DND-41 (cell line): ENCODE data around the gene NF2.

Experiments
- CTCF ChIP-seq: IDR thresholded peaks from 2 replicates; pipeline ENCODE4 v1.5.1; 2012; ENCODE audit warnings: borderline replicate concordance, low read length, moderate library complexity, mild to moderate bottlenecking; ENCODE audit not compliant: poor library complexity, severe bottlenecking; ENCODE audit errors: extremely low read depth
- EZH2 ChIP-seq: IDR thresholded peaks from 3 replicates; pipeline ENCODE4 v1.6.1; 2012; ENCODE audit warnings: borderline replicate concordance, low read depth, mild to moderate bottlenecking, moderate library complexity, low read length, inconsistent platforms; ENCODE audit not compliant: severe bottlenecking

DNA sequence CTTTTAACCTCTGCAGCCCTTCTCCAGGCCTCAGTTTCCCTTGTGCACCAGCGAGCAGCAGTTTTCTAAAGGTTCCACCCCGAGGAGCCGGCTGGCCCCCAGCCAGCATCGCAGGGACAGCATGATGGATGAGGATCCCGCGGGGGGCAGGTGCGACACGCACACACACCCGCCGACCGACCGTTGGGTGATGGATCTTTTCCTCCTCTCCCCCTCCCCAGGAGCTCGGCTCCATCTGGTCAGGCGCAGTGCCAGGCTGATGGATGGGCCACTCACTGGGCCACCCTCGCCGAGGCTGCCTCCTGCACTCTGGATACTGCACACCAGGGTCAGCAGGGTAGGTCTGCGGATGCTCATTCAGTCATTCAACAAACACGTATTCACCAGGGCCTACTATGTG is 103.6 kb downstream of the NF2 start:
- TF ChIP-seq CTCF: no peak
- TF ChIP-seq EZH2: no peak
